Measurements from ENCODE around the gene GOLIM4. TPM values are rescaled to one million over a fixed set of nuclear protein-coding genes. Genes with fewer than 3 reads are reported as not detected.
"Not testable (repeated sequence)": the region's sequence is repeated elsewhere in the genome, so short reads cannot be mapped to it uniquely, and the experiment has no call there.

Gene GOLIM4, protein sequence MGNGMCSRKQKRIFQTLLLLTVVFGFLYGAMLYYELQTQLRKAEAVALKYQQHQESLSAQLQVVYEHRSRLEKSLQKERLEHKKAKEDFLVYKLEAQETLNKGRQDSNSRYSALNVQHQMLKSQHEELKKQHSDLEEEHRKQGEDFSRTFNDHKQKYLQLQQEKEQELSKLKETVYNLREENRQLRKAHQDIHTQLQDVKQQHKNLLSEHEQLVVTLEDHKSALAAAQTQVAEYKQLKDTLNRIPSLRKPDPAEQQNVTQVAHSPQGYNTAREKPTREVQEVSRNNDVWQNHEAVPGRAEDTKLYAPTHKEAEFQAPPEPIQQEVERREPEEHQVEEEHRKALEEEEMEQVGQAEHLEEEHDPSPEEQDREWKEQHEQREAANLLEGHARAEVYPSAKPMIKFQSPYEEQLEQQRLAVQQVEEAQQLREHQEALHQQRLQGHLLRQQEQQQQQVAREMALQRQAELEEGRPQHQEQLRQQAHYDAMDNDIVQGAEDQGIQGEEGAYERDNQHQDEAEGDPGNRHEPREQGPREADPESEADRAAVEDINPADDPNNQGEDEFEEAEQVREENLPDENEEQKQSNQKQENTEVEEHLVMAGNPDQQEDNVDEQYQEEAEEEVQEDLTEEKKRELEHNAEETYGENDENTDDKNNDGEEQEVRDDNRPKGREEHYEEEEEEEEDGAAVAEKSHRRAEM
- 8.6 TPM for polyA plus RNA-seq (2012; ENCODE audit: low read depth, missing spikeins)

DNA sequence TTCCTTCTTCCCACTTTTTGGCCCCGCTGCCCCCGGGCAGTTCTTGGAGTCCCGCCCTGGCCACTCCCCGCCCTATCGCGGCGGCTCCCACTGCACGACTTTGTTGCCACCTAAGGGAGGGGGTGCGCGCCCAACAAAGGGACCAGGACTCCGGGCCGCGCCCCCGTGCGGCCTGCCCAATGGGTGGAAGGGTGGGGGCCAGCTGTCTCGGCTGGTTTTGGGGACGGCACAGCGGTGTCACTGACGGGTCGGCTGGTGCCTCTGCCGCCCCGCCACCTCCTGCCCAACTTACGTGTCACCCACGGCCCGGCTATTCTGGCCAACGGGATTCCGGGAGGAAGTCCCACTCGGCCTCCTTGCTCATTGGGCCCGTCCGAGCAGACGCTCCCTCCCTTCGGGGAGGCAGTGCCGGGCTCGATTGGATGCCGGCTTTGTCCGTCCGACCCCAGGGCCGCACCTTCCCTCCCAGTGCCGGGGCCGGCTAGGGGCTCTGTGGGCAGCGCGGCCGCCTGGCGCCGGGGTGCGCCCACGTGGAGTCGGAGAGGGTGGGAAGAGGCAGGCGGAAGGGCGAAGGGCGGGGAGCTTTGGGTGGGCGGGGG lies at the start of gene GOLIM4:
GOLIM4 (minus strand) TSS at position 314 of the 599 bp plus-strand sequence. CDS start 639 bp downstream, outside the sequence.
- TF ChIP-seq TAF1 (IDR thresholded peaks at IDR 0.05; ENCODE audit: low read depth, low read length) = 0 out of 2 replicates have a peak, but pooled peaks have one; percentile 8
- no peak for TF ChIP-seq POLR2AphosphoS5 (IDR thresholded peaks at IDR 0.05; ENCODE audit: low read depth, low read length)
- no peak; the same call in 1 of the 2 replicates for TF ChIP-seq POLR2A (IDR thresholded peaks at IDR 0.05; ENCODE audit: low read depth, low read length)
- no peak for TF ChIP-seq POU2F2 (IDR thresholded peaks at IDR 0.05; ENCODE audit: low read depth, low read length)
- TF ChIP-seq PAX5 (IDR thresholded peaks at IDR 0.05; ENCODE audit: insufficient read depth, low read length, severe bottlenecking) = peak; percentile 13
- peak; percentile 73 for TF ChIP-seq SPI1 (IDR thresholded peaks at IDR 0.05; ENCODE audit: low read depth, low read length)
- peak; percentile 98 for FAIRE-seq
- DNase-seq (ENCODE audit: insufficient read length, low spot score) = peak; percentile 78

DNA sequence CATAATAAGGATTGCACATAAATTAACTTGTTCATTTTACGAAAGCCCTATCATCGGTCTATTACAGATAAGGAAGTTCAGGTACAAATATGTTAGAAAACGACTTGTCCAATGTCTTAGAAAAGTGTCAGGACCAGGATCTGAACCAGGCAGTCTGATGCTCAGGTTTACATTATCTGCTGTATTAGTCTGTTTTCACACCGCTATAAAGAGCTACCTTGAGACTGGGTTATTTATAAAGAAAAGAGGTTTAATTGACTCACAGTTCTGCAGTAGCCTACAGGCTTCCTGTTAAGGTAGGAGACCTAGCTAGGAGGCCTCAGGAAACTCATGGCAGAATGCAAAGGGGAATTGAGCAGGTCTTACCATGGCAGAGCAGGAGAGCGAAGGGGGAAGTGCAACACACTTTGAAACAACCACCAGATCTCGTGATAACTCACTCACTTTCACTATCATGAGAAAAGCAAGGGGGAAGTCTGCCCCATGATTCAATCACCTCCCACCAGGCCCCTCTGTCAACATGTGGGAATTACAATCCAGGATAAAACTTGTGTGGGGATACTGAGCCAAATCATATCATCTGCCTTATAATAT lies 45.8 kb upstream of the GOLIM4 start:
- FAIRE-seq = peak; percentile 31
- TF ChIP-seq POU2F2 (IDR thresholded peaks at IDR 0.05; ENCODE audit: low read depth, low read length) (no peak), POLR2AphosphoS5 (IDR thresholded peaks at IDR 0.05; ENCODE audit: low read depth, low read length) (no peak), SPI1 (IDR thresholded peaks at IDR 0.05; ENCODE audit: low read depth, low read length) (peak; percentile 82)
- DNase-seq (ENCODE audit: insufficient read length, low spot score) = no peak

DNA sequence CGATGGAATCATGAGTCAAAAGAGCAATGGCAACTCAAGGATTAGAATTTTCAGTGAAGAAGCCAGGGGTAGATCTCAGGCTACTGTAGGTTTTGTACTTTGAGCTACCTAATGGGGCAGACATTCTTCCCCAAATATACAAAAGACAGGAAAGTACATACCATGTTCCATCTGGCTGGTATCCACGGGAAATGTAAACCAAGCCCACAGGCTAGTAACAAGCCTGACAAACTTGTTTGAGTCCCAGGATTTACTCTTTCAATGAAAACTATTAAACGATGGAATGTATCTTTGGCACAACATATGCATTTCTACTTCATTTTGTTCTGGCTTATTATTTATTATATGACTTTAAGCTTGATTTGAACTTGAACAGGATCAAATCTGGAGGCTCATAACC lies 44.2 kb upstream of the GOLIM4 start:
- no peak for DNase-seq (ENCODE audit: insufficient read length, low spot score)
- TF ChIP-seq POU2F2 (IDR thresholded peaks at IDR 0.05; ENCODE audit: low read depth, low read length) = no peak
- no peak for TF ChIP-seq SPI1 (IDR thresholded peaks at IDR 0.05; ENCODE audit: low read depth, low read length)
- no peak for TF ChIP-seq POLR2AphosphoS5 (IDR thresholded peaks at IDR 0.05; ENCODE audit: low read depth, low read length)
- no peak for TF ChIP-seq POLR2A (IDR thresholded peaks at IDR 0.05; ENCODE audit: low read depth, low read length)
- no peak for TF ChIP-seq PAX5 (IDR thresholded peaks at IDR 0.05; ENCODE audit: insufficient read depth, low read length, severe bottlenecking)
- no peak for TF ChIP-seq TAF1 (IDR thresholded peaks at IDR 0.05; ENCODE audit: low read depth, low read length)
- FAIRE-seq = no peak

DNA sequence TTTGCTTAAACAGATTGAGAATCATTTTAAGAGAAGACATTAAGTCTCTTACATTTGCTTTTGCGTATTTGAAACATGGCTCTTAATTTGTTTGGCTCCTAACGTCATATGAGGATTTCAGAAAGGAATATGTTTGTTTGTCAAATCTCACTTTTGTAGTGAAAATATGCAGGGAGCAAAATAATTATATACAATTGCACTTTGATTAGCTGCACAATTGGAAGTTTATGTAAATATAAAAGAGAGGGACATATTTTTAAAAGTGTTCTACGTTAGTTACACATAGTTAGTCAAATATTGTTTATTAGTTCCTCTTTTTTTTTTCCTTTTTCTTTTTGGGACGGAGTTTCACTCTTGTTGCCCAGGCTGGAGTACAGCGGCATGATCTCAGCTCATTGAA lies 42.7 kb upstream of the GOLIM4 start:
- DNase-seq (ENCODE audit: insufficient read length, low spot score) (no peak), FAIRE-seq (no peak)
- no peak for TF ChIP-seq POU2F2 (IDR thresholded peaks at IDR 0.05; ENCODE audit: low read depth, low read length)
- TF ChIP-seq SPI1 (IDR thresholded peaks at IDR 0.05; ENCODE audit: low read depth, low read length) = no peak
- TF ChIP-seq POLR2A (IDR thresholded peaks at IDR 0.05; ENCODE audit: low read depth, low read length) = no peak
- no peak for TF ChIP-seq PAX5 (IDR thresholded peaks at IDR 0.05; ENCODE audit: insufficient read depth, low read length, severe bottlenecking)
- TF ChIP-seq POLR2AphosphoS5 (IDR thresholded peaks at IDR 0.05; ENCODE audit: low read depth, low read length) = no peak
- TF ChIP-seq TAF1 (IDR thresholded peaks at IDR 0.05; ENCODE audit: low read depth, low read length) = no peak

DNA sequence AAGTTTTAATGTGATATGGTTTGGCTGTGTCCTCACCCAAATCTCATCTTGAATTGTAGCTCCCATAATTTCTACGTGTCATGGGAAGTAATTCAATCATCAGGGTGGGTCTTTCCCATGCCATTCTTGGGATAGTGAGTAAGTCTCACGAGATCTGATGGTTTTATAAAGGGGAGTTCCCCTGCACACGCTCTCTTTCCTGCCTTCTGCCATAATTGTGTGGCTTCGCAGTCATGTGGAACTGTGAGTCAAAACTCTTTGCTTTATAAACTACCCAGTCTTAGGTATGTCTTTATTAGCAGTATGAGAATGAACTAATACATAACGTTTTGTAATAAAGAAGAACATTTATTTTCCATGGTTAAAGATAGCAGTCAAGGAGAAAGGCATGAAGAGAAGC lies 39.2 kb upstream of the GOLIM4 start:
- FAIRE-seq = peak; percentile 50
- TF ChIP-seq POLR2AphosphoS5 (IDR thresholded peaks at IDR 0.05; ENCODE audit: low read depth, low read length) (no peak), PAX5 (IDR thresholded peaks at IDR 0.05; ENCODE audit: insufficient read depth, low read length, severe bottlenecking) (no peak), SPI1 (IDR thresholded peaks at IDR 0.05; ENCODE audit: low read depth, low read length) (no peak), POU2F2 (IDR thresholded peaks at IDR 0.05; ENCODE audit: low read depth, low read length) (no peak), TAF1 (IDR thresholded peaks at IDR 0.05; ENCODE audit: low read depth, low read length) (no peak), POLR2A (IDR thresholded peaks at IDR 0.05; ENCODE audit: low read depth, low read length) (no peak)
- no peak for DNase-seq (ENCODE audit: insufficient read length, low spot score)

DNA sequence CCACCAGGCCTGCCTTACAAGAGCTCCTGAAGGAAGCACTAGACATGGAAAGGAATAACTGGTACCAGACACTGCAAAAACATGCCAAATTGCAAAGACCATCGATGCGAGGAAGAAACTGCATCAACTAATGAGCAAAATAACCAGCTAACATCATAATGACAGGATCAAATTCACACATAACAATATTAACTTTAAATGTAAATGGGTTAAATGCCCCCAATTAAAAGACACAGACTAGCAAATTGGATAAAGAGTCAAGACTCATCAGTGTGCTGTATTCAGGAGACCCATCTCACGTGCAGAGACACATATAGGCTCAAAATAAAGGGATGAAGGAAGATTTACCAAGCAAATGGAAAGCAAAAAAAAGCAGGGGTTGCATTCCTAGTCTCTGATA lies 34.5 kb upstream of the GOLIM4 start:
- FAIRE-seq; DNase-seq (ENCODE audit: insufficient read length, low spot score): not testable (repeated sequence)

DNA sequence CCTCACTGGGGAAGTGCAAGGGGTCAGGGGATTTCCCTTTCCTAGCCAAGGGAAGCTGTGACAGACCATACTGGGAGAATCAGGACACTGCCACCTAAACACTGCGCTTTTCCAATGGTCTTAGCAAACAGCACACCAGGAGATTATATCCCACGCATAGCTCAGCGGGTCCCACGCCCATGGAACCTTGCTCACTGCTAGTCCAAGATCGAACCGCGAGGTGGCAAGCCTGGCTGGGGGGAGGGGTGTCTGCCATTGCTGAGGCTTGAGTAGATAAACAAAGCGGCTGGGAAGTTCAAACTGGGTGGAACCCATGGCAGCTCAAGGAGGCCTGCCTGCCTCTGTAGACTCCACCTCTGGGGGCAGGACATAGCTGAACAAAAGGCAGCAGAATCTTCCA lies 32.7 kb upstream of the GOLIM4 start:
- not testable (repeated sequence) for DNase-seq (ENCODE audit: insufficient read length, low spot score)

DNA sequence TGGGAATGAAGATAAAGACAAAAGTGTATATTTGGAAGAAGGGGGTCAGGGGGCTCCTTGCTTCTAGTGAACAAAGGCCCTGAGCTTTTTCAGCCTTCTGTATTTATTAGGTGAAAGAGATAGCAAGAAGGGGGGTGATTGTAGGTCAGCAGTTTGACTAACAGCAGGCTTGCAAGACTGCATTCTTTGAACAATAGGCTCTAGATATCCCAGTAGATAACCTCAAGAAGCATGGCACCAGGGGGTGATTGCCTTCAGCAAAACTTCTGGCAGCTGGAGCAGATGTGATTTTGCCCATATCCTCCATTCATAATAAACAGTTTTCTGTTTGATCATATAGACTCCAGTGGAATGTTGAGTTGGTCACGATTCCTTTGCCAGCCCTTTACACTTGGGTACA lies 31.7 kb upstream of the GOLIM4 start:
- DNase-seq (ENCODE audit: insufficient read length, low spot score) (no peak), FAIRE-seq (no peak)
- no peak for TF ChIP-seq PAX5 (IDR thresholded peaks at IDR 0.05; ENCODE audit: insufficient read depth, low read length, severe bottlenecking)
- TF ChIP-seq POLR2AphosphoS5 (IDR thresholded peaks at IDR 0.05; ENCODE audit: low read depth, low read length) = no peak
- TF ChIP-seq SPI1 (IDR thresholded peaks at IDR 0.05; ENCODE audit: low read depth, low read length) = no peak
- no peak for TF ChIP-seq POLR2A (IDR thresholded peaks at IDR 0.05; ENCODE audit: low read depth, low read length)
- no peak for TF ChIP-seq TAF1 (IDR thresholded peaks at IDR 0.05; ENCODE audit: low read depth, low read length)
- TF ChIP-seq POU2F2 (IDR thresholded peaks at IDR 0.05; ENCODE audit: low read depth, low read length) = no peak

More for the DNA sequence above, 32.7 kb upstream of the GOLIM4 start:
- FAIRE-seq = not testable (repeated sequence)

DNA sequence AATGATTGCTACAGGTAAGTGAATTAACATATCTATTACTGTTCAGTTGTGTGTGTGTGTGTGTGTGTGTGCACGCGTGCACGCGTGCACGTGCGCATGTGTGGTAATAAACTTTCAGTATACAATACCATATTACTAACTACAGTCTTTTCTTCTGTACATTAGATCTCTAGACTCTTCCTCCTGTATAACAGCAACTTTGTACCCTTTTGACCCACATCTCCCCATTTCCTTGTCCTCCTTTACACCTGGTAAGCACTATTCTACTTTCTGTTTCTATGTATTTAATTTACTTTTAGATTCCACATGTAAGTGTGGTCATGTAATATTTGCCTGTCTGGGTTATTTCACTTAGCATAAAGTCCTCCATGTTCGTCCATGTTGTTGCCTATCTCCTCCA lies 29.1 kb upstream of the GOLIM4 start:
- FAIRE-seq (no peak), DNase-seq (ENCODE audit: insufficient read length, low spot score) (no peak)
- TF ChIP-seq POLR2AphosphoS5 (IDR thresholded peaks at IDR 0.05; ENCODE audit: low read depth, low read length) (no peak), TAF1 (IDR thresholded peaks at IDR 0.05; ENCODE audit: low read depth, low read length) (no peak)

DNA sequence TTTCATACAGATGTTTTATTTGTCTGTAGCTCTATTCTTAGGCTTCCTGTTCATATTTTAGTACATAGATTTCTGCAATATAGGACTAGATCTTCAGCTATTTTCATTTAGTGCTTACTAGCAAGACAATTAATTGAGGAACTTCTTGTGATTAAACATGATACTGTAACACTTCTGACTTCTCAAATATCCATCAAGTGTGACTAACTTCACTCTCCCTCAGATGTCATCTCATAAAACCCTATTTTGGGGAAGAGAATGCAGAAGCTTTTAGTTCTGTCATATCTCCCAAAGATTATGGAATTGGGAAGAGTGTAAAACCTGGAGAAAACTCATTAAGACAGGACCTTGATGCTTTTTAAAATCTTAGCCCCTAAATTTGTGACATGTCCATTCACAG lies 28.6 kb upstream of the GOLIM4 start:
- DNase-seq (ENCODE audit: insufficient read length, low spot score) (no peak), FAIRE-seq (no peak)
- TF ChIP-seq POLR2AphosphoS5 (IDR thresholded peaks at IDR 0.05; ENCODE audit: low read depth, low read length) (no peak), PAX5 (IDR thresholded peaks at IDR 0.05; ENCODE audit: insufficient read depth, low read length, severe bottlenecking) (no peak), POLR2A (IDR thresholded peaks at IDR 0.05; ENCODE audit: low read depth, low read length) (no peak), TAF1 (IDR thresholded peaks at IDR 0.05; ENCODE audit: low read depth, low read length) (no peak)

Data from GM12891 (cell line).